Tracheal epithelial cell (primary cell): Measurements from ENCODE around the gene OCRL. TPM values are rescaled to one million over a fixed set of nuclear protein-coding genes. Genes with fewer than 3 reads are reported as not detected.

ENCODE experiments used
- total RNA-seq: library from RNA; depleted of rRNA; stranded (reverse); fragments of >200 nt; gene quantifications from 2 replicates; pipeline ENCODE4 v1.2.1, GENCODE V29; 2014

OCRL gene
- total RNA-seq: 20.2 and 20.7 TPM in 2 replicates

GRCh38 chrX:129540068-129540653 is at the start of gene OCRL:
OCRL (plus strand) TSS chrX:129540259; CDS start chrX:129540440, 181 bp downstream.

DNA sequence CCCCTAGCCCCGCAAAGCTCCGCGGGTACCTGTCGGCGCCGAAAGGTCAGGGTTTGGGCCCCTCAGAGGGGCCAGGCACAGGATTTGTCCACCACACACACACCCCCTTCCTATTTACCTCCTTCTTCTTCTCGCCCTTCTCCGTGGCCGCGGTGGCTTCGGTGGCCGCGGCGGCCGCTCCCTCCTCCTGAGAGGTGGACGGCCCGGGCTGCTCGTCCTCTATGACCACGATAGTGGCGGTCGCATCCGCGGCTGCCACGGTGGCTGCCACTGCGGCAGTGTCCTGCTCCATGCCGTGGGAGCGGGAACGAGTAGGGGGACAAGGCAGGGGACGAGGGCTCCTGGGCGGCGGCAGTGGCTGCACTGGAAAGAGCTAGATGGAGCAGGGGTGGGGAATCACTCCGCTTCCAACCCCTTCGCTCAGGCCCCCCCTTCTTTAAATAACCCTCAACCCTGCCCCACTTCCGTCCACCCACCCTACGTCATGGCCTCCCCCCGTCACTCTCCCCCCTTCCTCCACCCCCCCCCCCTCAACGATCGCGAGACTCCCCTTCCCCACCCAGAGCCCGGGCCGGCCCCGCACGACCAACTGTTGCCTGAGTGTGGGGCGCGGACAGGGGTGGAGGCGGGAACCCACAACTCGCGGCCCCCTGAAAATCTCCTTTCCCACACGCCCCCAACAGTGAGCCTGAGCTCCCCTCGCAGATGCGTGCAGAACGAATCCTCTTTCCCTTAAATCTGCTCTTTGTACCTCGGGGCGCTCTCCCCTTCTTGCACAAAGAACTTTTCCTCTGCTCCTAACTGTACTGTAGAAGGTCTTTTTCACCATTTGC is 16.8 kb upstream of the OCRL start, which contains the start of gene SMARCA1:
Gene SMARCA1 (minus strand): TSS at position 412 of the 833 bp plus-strand sequence. CDS start 120 bp downstream, at position 292.

Other genes starting within 250 kb of the OCRL start
- 13.0 and 34.7 TPM in 2 replicates for gene SMARCA1, start 16.8 kb upstream of the OCRL start, total RNA-seq
- under 0.01 and 0.24 TPM in 2 replicates for gene APLN, start 114.7 kb downstream of the OCRL start, total RNA-seq
- gene XPNPEP2, start 198.7 kb downstream of the OCRL start, total RNA-seq: not detected in 2 replicates
- gene SASH3, start 239.7 kb downstream of the OCRL start, total RNA-seq: not detected in 2 replicates